Pancreas (tissue), 10 donors: ENCODE data around the gene KIFAP3. TPM values are rescaled to one million over a fixed set of nuclear protein-coding genes. Genes with fewer than 3 reads are reported as not detected.
"Not testable (repeated sequence)": the region's sequence is repeated elsewhere in the genome, so short reads cannot be mapped to it uniquely, and the experiment has no call there.

Experiments
- ATAC-seq, 4 donors: fragments of 200-7000 bp; cut with Tn5 transposase; one replicate each; pipeline versions ENCODE4 v1.8.0 to v1.9.1; 2020; ENCODE audit warnings: mild to moderate bottlenecking in 4 of 4, moderate library complexity in 4 of 4
- DNase-seq, 6 donors: peaks; one replicate each; pipeline ENCODE4 v3.0.0-alpha.2; 2020
- FAIRE-seq: peaks from 2 replicates; lab custom pipeline; 2012; peaks lifted over from hg19 to GRCh38; lab: Jason Lieb, UNC
- H3K27ac ChIP-seq, 4 donors: fragments of 200-600 bp; sonication (generic); 1 replicate in 3 of 4; 2 replicates in 1 of 4; pipeline versions ENCODE4 v1.5.0 to v1.8.0; 2020
- H3K27me3 ChIP-seq, 4 donors: fragments of 200-600 bp; one replicate each; pipeline ENCODE4 v1.8.0; 2021
- H3K36me3 ChIP-seq, 3 donors: fragments of 200-600 bp; sonication (generic) in 1 of 3; one replicate each; pipeline versions ENCODE4 v1.5.0 to v1.8.0; 2020 to 2021
- H3K4me1 ChIP-seq, 3 donors: fragments of 200-600 bp; one replicate each; pipeline ENCODE4 v1.8.0; 2021
- H3K4me3 ChIP-seq, 4 donors: fragments of 200-600 bp; sonication (generic) in 2 of 4; one replicate each; pipeline versions ENCODE4 v1.5.0 to v1.8.0; 2020 to 2021
- H3K9me3 ChIP-seq, 4 donors: fragments of 200-600 bp; one replicate each; pipeline ENCODE4 v1.8.0; 2021
- WGBS, 2 donors: extraction: QIAGEN DNeasy Blood & Tissue Kit; methylation state at CpG; one replicate each; pipeline ENCODE4 v1.1.7; 2013; 5-methylcytosine and 5-hydroxymethylcytosine counted together
- intact Hi-C, 3 donors: fragments of 100-400 bp; cut with DNase I; formaldehyde crosslinking; loops; one replicate each; pipeline versions ENCODE4 v1.11.1 to v1.14.2; 2022
- polyA plus RNA-seq, 2 donors: library from polyadenylated mRNA; stranded (reverse); fragments of 200-250 nt; gene quantifications; one replicate each; pipeline ENCODE4 v1.2.3, GENCODE V29; 2013
- total RNA-seq, 6 donors: library from RNA; stranded (reverse); fragmentation: NEBNext Ultra II Directional in 4 of 6; extraction: Animal tissue kit (Norgen Biotek cat#: 25700) in 4 of 6; gene quantifications; one replicate each; pipeline versions ENCODE4 v1.2.1 to v1.2.4, GENCODE V29; 2021 to 2023
- TF ChIP-seq, protein P1 (sequence below), 4 donors: fragments of 200-600 bp; sonication (generic) in 3 of 4; IDR thresholded peaks; one replicate each; pipeline versions ENCODE4 v1.5.0 to v1.8.0; 2021; ENCODE audit warnings: antibody characterized with exemption in 4 of 4
- donor health status: healthy with polysubstance abuse.
- donor health status: DM: no; HTN: no; CAD: no; lungs with moderate emphysema.
- donor health status: DM: no; HTN: no; CAD: no.
- donor health status: control.
- donor health status: control.
- donor health status: Bipolar disorder and iron deficiency.
- donor health status: DM: yes; HTN: yes; CAD: no.
- donor health status: DM: no; HTN: no; CAD: no.
- donor health status: DM: no; HTN: no; CAD: no.
- donor health status: DM: yes; HTN: yes; CAD: no.

Gene KIFAP3
- total and polyA plus RNA-seq, 8 donors: 6.7 to 18.5 (median 11.6) TPM

DNA sequence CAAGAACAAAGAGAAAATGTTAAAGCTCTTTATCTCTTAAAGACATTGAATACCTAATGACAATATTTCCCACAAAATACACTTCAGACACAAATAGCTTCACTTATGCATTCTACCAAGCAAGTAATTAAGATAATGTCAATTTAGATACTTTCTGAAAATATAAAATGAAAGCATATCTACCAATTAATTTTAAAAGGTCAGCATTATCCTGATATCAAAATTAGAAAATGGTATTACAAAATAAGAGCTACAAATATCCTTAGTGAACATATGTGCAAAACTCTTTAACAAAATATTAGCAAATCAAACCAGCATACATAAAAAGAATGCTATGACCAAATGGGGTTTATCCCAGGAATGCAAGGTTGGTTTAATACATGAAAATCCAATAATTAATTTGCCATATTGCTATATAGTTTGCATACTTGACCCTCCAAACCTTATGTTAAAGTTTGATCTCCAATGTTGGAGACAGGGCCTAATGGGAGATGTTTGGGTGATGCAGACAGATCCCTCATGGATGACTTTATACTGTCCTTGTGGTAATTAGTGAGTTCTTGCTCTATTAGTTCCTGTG is 4.2 kb upstream of the KIFAP3 start:
- H3K4me1 ChIP-seq: peaks cover 0 to 6% (median 4%) of the 10 kb centered on the region in 3 donors
- H3K27ac ChIP-seq: no peak overlapping the region
- H3K27me3 ChIP-seq: no peaks in the 10 kb centered on the region
- TF ChIP-seq, protein P1, sequence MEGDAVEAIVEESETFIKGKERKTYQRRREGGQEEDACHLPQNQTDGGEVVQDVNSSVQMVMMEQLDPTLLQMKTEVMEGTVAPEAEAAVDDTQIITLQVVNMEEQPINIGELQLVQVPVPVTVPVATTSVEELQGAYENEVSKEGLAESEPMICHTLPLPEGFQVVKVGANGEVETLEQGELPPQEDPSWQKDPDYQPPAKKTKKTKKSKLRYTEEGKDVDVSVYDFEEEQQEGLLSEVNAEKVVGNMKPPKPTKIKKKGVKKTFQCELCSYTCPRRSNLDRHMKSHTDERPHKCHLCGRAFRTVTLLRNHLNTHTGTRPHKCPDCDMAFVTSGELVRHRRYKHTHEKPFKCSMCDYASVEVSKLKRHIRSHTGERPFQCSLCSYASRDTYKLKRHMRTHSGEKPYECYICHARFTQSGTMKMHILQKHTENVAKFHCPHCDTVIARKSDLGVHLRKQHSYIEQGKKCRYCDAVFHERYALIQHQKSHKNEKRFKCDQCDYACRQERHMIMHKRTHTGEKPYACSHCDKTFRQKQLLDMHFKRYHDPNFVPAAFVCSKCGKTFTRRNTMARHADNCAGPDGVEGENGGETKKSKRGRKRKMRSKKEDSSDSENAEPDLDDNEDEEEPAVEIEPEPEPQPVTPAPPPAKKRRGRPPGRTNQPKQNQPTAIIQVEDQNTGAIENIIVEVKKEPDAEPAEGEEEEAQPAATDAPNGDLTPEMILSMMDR (IDR thresholded peaks at IDR 0.05): no peak
- ATAC-seq (no peak), FAIRE-seq (no peak), DNase-seq (no peak)
- no peaks in the 10 kb centered on the region for H3K36me3 ChIP-seq
- no peaks in the 10 kb centered on the region for H3K9me3 ChIP-seq
- no peak overlapping the region for H3K4me3 ChIP-seq
- intact Hi-C loops: no loop called here

DNA sequence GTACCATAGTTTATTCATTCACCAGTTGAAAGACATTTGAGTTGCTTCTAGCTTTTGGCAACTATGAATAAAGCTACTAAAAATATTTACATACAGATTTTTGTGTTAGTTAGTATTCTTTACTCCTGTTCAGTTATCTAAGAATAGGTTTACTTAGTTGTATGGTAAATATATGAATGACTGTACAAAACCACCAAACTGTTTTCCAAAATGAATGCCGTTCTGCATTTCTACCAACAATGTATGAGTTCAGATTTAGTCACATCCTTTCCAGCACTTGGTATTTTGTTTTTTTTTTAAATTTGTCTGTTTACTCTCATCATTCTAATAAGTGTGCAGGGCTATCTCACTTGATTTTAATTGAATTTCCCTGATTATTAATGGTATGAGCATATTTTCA is 3.4 kb upstream of the KIFAP3 start:
- DNase-seq: no peak
- TF ChIP-seq, protein P1 (IDR thresholded peaks at IDR 0.05): no peak
- Histone ChIP-seq H3K4me3 (no peak overlapping the region), H3K27ac (no peak overlapping the region), H3K9me3 (no peaks in the 10 kb centered on the region), H3K4me1 (peaks cover 6 to 11% (median 8%) of the 10 kb centered on the region in 3 donors), H3K36me3 (no peaks in the 10 kb centered on the region), H3K27me3 (no peaks in the 10 kb centered on the region)
- no peak for FAIRE-seq
- no peak for ATAC-seq
- WGBS, 2 donors: 90 to 91% methylated on average over 1 of the region's 1 CpG
- intact Hi-C loops: no loop called here

DNA sequence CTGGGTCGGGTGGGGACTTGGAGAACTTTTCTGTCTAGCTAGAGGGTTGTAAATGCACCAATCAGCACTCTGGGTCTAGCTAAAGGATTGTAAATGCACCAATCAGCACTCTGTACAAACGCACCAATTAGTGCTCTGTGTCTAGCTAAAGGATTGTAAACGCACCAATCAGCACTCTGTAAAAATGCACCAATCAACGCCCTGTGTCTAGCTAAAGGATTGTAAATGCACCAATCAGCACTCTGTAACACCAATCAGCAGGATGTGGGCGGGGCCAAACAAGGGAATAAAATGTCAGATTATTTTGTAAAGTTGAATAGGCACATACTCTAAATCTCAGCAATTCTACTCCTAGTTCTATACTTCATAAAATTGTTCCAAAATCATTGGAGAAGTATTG is 2.5 kb upstream of the KIFAP3 start:
- H3K27me3 ChIP-seq, ATAC-seq, intact Hi-C loops, FAIRE-seq, H3K9me3 ChIP-seq, H3K4me3 ChIP-seq, DNase-seq, H3K27ac ChIP-seq, H3K36me3 ChIP-seq: not testable (repeated sequence)
- H3K4me1 ChIP-seq: peaks cover 6 to 11% (median 9%) of the 10 kb centered on the region in 3 donors
- WGBS, 2 donors: 62 to 75% methylated on average over 5 of the region's 5 CpGs

DNA sequence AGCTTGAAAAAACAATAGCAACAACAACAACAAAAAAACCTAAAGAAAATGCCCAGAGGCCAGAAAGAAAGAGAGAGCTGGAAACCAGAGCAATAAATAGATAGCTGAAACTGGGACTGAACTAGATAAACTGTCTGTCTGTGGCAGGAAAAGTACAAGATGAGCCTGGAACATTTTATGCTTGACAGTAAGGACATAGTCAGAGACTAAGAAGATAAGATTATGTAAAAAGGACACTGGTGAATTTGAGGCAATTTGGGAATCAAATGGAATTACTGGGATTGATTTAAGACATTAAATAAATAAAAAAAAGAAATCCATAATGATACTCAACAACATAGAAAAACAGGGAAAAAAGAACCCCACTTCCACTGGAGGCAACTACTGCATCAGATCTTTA is 1.7 kb upstream of the KIFAP3 start:
- intact Hi-C loops: no loop called here

DNA sequence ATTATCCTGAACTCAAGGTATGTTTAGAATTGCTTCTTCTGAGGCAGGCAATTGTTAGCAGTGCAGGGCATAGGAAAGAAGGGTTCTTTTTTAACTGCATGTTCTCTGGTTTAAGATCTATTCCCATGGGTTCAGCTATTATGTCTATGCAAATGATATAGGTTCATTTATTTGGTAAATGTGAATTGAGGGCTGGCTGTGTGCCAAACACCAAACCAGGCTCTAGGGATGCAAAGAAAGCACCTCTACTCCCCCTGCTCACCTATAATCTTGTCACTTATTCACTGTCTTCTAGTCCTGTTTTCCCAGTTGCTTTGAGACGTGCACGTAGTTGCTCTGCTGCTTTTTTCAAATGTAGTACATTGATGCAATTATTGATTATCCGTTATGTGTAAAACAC is 691 bp upstream of the KIFAP3 start:
- no peak for FAIRE-seq
- H3K9me3 ChIP-seq: no peaks in the 10 kb centered on the region
- H3K4me1 ChIP-seq: peaks cover 6 to 11% (median 9%) of the 10 kb centered on the region in 3 donors
- H3K36me3 ChIP-seq: no peaks in the 10 kb centered on the region
- TF ChIP-seq, protein P1 (IDR thresholded peaks at IDR 0.05): no peak
- WGBS, 2 donors: 52 to 59% methylated on average over 3 of the region's 3 CpGs
- no peaks in the 10 kb centered on the region for H3K27me3 ChIP-seq
- H3K4me3 ChIP-seq: peak overlapping the region in 3 of 4 donors; percentile 54 to 78 (median 66)
- DNase-seq: peak in 3 of 6 donors; percentile 13 to 30 (median 28)
- no peak for ATAC-seq
- peak overlapping the region in 2 of 4 donors; percentile 68 to 71 for H3K27ac ChIP-seq
- intact Hi-C loops: no loop called here

More for the DNA sequence above, 1.7 kb upstream of the KIFAP3 start:
- no peaks in the 10 kb centered on the region for H3K9me3 ChIP-seq
- DNase-seq (no peak), ATAC-seq (no peak), FAIRE-seq (no peak)
- peaks cover 6 to 11% (median 9%) of the 10 kb centered on the region in 3 donors for H3K4me1 ChIP-seq
- H3K27ac ChIP-seq: no peak overlapping the region
- H3K27me3 ChIP-seq: no peaks in the 10 kb centered on the region
- H3K4me3 ChIP-seq: no peak overlapping the region
- TF ChIP-seq, protein P1 (IDR thresholded peaks at IDR 0.05): no peak
- no peaks in the 10 kb centered on the region for H3K36me3 ChIP-seq
